WERI-Rb-1 (cell line): ENCODE measurements around the gene GSC2.

Experiments used
- DNase-seq: peaks from one replicate; pipeline ENCODE4 v3.0.0-alpha.2; 2020
- H3K27ac ChIP-seq: fragments of 250-450 bp; sonication (Bioruptor Pico); 2 replicates; pipeline ENCODE4 v1.5.1; 2020; ENCODE audit warnings: mild to moderate bottlenecking, moderate library complexity
- H3K27me3 ChIP-seq: fragments of 250-450 bp; sonication (Bioruptor Pico); 2 replicates; pipeline ENCODE4 v1.5.1; 2021; ENCODE audit warnings: mild to moderate bottlenecking, low read depth, moderate library complexity; ENCODE audit not compliant: insufficient read depth, severe bottlenecking
- H3K36me3 ChIP-seq: fragments of 250-450 bp; sonication (Bioruptor Pico); 2 replicates; pipeline ENCODE4 v1.5.1; 2020; ENCODE audit warnings: mild to moderate bottlenecking, moderate library complexity
- H3K4me3 ChIP-seq: 2 replicates; pipeline ENCODE4 v1.5.1; 2011; ENCODE audit warnings: low read depth, mild to moderate bottlenecking, control low read depth, low read length
- H3K9me3 ChIP-seq: fragments of 250-450 bp; sonication (Bioruptor Pico); 2 replicates; pipeline ENCODE4 v1.5.1; 2021; ENCODE audit warnings: mild to moderate bottlenecking, moderate library complexity; ENCODE audit not compliant: severe bottlenecking
- CTCF ChIP-seq: IDR thresholded peaks from 2 replicates; pipeline ENCODE4 v1.5.1; 2011; ENCODE audit warnings: low read depth, mild to moderate bottlenecking, control low read depth, inconsistent platforms, low read length

GSC2 gene

GRCh38 chr22:19175602-19176174 is 25.6 kb upstream of the GSC2 start:
- H3K27me3 ChIP-seq: peaks cover 6% of the 10 kb centered on the region
- DNase-seq: no peak
- no peaks in the 10 kb centered on the region for H3K9me3 ChIP-seq
- TF ChIP-seq CTCF: no peak
- no peak overlapping the region for H3K27ac ChIP-seq
- H3K4me3 ChIP-seq: no peak overlapping the region
- peaks cover 17% of the 10 kb centered on the region for H3K36me3 ChIP-seq

GRCh38 chr22:19175026-19175601 is 25.0 kb upstream of the GSC2 start:
- no peak for TF ChIP-seq CTCF
- Histone ChIP-seq H3K4me3 (no peak overlapping the region), H3K27ac (no peak overlapping the region), H3K36me3 (peaks cover 17% of the 10 kb centered on the region), H3K9me3 (no peaks in the 10 kb centered on the region), H3K27me3 (peaks cover 12% of the 10 kb centered on the region)
- DNase-seq: no peak

GRCh38 chr22:19174106-19175025 is 24.3 kb upstream of the GSC2 start:
- no peak for DNase-seq
- no peak overlapping the region for H3K4me3 ChIP-seq
- TF ChIP-seq CTCF: no peak

GRCh38 chr22:19173047-19174035 is 23.2 kb upstream of the GSC2 start:
- Histone ChIP-seq H3K27me3 (peaks cover 24% of the 10 kb centered on the region), H3K27ac (no peak overlapping the region), H3K9me3 (no peaks in the 10 kb centered on the region), H3K36me3 (peaks cover 17% of the 10 kb centered on the region), H3K4me3 (no peak overlapping the region)
- TF ChIP-seq CTCF: no peak
- DNase-seq: no peak

More at GRCh38 chr22:19174106-19175025, 24.3 kb upstream of the GSC2 start:
- peaks cover 17% of the 10 kb centered on the region for H3K36me3 ChIP-seq
- peaks cover 15% of the 10 kb centered on the region for H3K27me3 ChIP-seq
- H3K27ac ChIP-seq: no peak overlapping the region
- no peaks in the 10 kb centered on the region for H3K9me3 ChIP-seq
